ENCODE measurements around the gene IFITM5. TPM values are rescaled to one million over a fixed set of nuclear protein-coding genes. Genes with fewer than 3 reads are reported as not detected.
"Not testable (repeated sequence)": the region's sequence is repeated elsewhere in the genome, so short reads cannot be mapped to it uniquely, and the experiment has no call there.

Gene IFITM5
- total RNA-seq (2014; rRNA removed; shearing (Covaris generic)): not detected in 2 replicates

GRCh38 chr11:299081-299891 is at the start of gene IFITM5:
Gene IFITM5 (minus strand): TSS chr11:299526. CDS start chr11:299490, 36 bp downstream.
- no peak for DNase-seq (ENCODE audit: low spot score)

GRCh38 chr11:346529-346928 is 47.2 kb upstream of the IFITM5 start:
- no peak for DNase-seq (ENCODE audit: low spot score)

GRCh38 chr11:344836-345578 is 45.7 kb upstream of the IFITM5 start:
- no peak for DNase-seq (ENCODE audit: low spot score)

GRCh38 chr11:342328-342727 is 43.0 kb upstream of the IFITM5 start:
- no peak for DNase-seq (ENCODE audit: low spot score)

GRCh38 chr11:340539-341512 is 41.5 kb upstream of the IFITM5 start:
- no peak for DNase-seq (ENCODE audit: low spot score)

GRCh38 chr11:339963-340362 is 40.6 kb upstream of the IFITM5 start:
- no peak for DNase-seq (ENCODE audit: low spot score)

- DNase-seq (ENCODE audit: low spot score): no peak
Measured at GRCh38 chr11:337711-338110, 38.4 kb upstream of the IFITM5 start.

GRCh38 chr11:336659-337198 is 37.4 kb upstream of the IFITM5 start:
- no peak for DNase-seq (ENCODE audit: low spot score)

GRCh38 chr11:335779-336658 is 36.7 kb upstream of the IFITM5 start:
- no peak for DNase-seq (ENCODE audit: low spot score)

- DNase-seq (ENCODE audit: low spot score): no peak
Measured at GRCh38 chr11:334264-334994, 35.1 kb upstream of the IFITM5 start.

- not testable (repeated sequence) for DNase-seq (ENCODE audit: low spot score)
Measured at GRCh38 chr11:333616-334263, 34.4 kb upstream of the IFITM5 start.

GRCh38 chr11:332651-333480 is 33.5 kb upstream of the IFITM5 start:
- no peak for DNase-seq (ENCODE audit: low spot score)

- no peak for DNase-seq (ENCODE audit: low spot score)
Measured at GRCh38 chr11:331358-332060, 32.2 kb upstream of the IFITM5 start.

- no peak for DNase-seq (ENCODE audit: low spot score)
Measured at GRCh38 chr11:330694-331357, 31.5 kb upstream of the IFITM5 start.

GRCh38 chr11:330307-330693 is 31.0 kb upstream of the IFITM5 start:
- no peak for DNase-seq (ENCODE audit: low spot score)

- DNase-seq (ENCODE audit: low spot score): no peak
Measured at GRCh38 chr11:329886-330253, 30.5 kb upstream of the IFITM5 start.

- DNase-seq (ENCODE audit: low spot score): not testable (repeated sequence)
Measured at GRCh38 chr11:328516-329100, 29.3 kb upstream of the IFITM5 start.
